GM12875 (cell line): Measurements from ENCODE around the gene COX5B.
"Not testable (repeated sequence)": the region's sequence is repeated elsewhere in the genome, so short reads cannot be mapped to it uniquely, and the experiment has no call there.

ENCODE experiments used
- H3K4me3 ChIP-seq: one replicate; pipeline ENCODE4 v1.5.1; 2011; ENCODE audit warnings: low read depth, low read length, control low read depth
- TF ChIP-seq, protein P1 (sequence below): IDR thresholded peaks from 2 replicates; pipeline ENCODE4 v1.5.1; 2011; ENCODE audit warnings: low read depth, mild to moderate bottlenecking, control low read depth, inconsistent platforms, low read length, moderate library complexity, borderline replicate concordance; ENCODE audit not compliant: insufficient read depth

COX5B gene, protein sequence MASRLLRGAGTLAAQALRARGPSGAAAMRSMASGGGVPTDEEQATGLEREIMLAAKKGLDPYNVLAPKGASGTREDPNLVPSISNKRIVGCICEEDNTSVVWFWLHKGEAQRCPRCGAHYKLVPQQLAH

DNA sequence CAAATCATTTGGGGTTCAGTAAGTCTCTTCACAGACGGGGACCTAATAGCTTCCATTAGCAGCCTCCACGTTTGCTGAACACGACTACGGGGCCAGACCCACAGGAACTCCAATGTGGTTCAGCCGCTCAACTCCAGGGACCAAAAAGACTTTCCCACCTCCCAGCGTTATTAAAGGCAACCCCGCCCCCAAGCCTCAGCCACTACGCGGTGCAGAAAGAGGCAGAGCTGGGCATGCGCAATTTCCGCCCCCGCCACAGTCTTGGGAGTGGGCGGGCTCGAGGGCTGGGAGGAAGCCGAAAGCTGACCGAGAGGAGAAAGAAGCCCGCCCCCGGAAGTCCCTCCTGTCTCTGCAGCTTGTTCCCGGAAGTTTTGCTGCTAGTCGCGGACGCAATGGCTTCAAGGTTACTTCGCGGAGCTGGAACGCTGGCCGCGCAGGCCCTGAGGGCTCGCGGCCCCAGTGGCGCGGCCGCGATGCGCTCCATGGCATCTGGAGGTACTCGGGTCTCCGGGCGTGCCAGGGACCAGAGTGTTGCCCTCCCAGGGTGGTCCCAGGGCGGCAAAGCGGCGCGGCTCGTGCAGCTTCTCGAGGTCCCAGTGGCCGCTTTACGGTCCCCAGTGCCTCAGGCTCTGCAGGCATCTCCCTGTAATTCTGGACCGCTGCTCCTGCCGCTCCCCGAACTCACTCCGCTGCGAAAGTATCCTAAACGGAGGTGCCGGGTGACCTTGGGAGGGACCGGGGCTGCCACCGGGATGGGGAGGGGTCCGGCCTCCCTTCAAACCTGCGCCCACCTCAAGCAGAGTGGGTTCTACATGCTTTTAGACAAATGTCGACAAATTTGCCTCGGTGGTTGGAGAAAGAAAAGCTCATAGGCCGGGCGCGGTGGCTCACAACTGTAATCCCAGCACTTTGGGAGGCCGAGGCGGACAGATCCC is at the start of gene COX5B:
TSS of gene COX5B (plus strand) at position 368 of the 935 bp plus-strand sequence. CDS start at position 393, 25 bp downstream.
- TF ChIP-seq, protein P1, sequence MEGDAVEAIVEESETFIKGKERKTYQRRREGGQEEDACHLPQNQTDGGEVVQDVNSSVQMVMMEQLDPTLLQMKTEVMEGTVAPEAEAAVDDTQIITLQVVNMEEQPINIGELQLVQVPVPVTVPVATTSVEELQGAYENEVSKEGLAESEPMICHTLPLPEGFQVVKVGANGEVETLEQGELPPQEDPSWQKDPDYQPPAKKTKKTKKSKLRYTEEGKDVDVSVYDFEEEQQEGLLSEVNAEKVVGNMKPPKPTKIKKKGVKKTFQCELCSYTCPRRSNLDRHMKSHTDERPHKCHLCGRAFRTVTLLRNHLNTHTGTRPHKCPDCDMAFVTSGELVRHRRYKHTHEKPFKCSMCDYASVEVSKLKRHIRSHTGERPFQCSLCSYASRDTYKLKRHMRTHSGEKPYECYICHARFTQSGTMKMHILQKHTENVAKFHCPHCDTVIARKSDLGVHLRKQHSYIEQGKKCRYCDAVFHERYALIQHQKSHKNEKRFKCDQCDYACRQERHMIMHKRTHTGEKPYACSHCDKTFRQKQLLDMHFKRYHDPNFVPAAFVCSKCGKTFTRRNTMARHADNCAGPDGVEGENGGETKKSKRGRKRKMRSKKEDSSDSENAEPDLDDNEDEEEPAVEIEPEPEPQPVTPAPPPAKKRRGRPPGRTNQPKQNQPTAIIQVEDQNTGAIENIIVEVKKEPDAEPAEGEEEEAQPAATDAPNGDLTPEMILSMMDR: no peak

DNA sequence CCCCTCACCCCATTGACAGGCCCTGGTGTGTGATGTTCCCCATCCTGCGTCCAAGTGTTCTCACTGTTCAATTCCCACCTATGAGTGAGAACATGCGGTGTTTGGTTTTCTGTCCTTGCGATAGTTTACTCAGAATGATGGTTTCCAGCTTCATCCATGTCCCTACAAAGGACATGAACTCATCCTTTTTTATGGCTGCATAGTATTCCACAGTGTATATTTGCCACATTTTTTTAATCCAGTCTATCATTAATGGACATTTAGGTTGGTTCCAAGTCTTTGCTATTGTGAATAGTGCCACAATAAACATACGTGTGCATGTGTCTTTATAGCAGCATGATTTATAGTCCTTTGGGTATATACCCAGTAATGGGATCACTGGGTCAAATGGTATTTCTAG is 49.7 kb upstream of the COX5B start:
- not testable (repeated sequence) for H3K4me3 ChIP-seq

More for the DNA sequence above, at the start of gene COX5B:
- peak within 1 kb of the TSS; percentile 92 for H3K4me3 ChIP-seq

DNA sequence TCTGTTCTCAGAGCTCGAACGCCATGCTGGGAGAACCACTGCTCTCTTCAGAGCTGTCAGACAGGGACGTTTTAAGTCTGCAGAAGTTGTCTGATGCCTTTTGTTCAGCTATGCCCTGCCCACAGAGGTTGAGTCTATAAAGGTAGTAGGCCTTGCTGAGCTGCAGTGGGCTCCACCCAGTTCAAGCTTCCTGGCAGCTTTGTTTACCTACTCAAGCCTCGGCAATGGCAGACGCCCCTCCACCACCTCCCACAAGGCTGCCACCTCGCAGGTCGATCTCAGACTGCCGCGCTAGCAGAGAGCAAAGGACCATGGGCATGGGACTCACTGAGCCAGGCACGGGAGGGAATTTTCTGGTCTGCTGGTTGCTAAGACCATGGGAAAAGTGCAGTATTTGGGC is 44.3 kb upstream of the COX5B start:
- not testable (repeated sequence) for H3K4me3 ChIP-seq

DNA sequence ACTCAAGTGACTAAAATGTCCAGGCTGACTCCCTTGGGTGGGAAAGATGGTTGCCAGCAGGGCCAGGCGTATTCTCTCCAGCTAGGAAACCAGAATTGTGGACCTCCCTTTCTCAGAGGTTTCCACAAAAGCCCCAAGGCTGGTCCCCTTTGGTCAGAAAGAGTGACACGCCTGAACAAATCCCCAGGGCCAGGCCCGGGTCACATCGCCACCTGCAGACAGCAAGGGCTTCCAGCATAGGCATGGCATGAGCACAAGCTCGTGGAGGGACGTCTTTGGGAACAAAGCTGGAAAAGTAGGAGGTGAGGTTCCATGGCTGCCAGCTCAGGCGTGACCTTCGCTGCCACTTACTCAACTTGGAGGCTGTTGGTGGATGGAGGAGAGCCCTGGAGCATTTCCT is 40.8 kb upstream of the COX5B start:
- H3K4me3 ChIP-seq: not testable (repeated sequence)

DNA sequence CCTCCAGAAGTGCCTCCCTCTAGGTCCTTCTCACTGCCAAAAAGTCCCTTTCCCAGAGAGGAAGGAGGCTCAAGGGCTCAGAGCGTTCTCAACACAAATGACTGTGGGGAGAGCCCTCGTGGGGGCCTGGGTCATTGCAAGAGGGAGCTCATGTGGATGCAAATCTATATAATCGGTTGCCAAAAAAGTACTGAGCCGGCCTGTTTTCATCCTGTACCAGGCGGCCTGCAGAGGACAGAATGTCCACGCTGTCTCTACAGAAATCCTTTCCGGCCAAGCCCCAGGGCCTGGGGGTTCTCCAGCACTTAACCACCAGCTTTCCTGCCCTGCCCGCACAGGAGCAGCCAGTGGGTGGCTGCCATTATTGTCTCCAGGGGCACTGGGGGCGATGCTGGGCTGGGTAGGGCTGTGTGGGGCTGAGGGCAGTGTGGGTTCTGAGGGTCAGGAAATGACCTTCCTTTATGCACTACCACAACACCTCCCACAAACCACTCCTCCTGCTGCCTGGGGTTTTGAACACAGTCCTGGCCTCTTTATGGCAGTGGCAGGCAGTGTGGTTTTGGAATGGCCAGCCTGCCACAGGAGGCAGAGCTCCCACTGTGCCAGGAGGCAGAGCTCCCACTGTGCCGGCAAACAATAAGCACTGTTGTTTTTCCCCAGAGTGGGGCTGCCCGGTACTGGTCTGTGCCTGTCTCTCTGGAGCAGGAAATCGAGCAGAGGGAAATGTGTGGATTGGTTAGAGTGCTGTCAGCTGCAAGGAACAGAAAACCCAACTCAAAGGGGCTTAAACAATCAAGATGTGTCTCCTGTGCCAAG is 40.1 kb upstream of the COX5B start:
- not testable (repeated sequence) for H3K4me3 ChIP-seq

DNA sequence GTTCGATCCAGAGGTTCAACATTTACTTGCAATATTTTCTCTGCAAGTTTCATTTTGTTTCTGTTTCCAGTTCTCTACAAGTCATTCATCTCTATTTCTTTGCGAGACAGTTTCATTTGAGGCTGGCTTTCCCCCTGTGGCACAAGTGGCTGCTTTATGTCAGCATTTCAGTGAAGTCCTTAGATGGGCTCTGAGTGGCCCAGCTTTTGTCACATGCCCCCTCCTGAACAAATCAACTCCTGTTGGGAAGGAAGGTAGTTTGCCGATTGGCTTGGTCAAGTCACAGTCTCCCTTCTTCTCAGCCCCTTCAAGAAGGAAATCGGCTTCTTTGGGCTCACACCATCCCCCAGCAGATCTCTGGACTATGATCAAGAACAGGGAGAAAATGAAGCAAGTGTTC is 37.1 kb upstream of the COX5B start:
- not testable (repeated sequence) for H3K4me3 ChIP-seq

DNA sequence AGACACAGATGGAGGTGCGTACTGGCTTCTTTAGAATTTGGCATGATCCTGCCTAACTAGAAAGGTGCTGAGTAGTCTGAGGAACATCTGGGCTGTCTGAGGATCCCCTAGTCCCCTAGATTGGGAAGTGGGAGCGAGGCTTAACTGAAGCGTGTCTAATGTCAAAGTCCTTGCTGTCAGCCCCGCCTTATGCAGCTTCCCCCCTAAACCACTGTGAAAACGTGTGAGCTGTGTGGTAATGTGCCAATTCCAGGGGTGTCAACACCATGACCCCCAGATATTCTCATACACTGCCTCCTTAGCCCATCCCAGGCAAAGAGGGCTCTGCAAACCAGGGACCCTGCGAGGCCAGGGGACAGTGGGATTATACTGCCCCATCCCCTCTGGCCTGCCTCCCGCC is 34.0 kb upstream of the COX5B start:
- H3K4me3 ChIP-seq: not testable (repeated sequence)

DNA sequence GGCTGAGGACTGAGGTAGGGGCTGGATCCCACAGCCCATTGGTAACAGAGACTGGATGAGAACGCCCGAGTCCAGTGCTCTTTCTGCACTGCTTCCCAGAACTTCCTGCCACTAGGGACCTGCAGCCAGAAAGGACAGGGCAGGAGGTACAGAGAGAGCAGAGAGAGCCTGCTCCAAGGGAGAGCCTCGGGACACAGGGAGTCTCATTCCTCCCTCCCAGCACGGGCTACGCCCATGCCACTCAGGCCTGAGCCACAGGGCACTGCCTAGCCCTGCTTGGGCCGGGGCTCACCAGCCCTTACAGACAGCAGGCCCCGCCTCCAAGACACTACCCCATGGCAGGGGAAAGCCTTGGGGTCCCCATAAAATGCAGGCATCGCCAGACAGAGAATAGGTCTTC is 30.1 kb upstream of the COX5B start:
- H3K4me3 ChIP-seq: not testable (repeated sequence)

DNA sequence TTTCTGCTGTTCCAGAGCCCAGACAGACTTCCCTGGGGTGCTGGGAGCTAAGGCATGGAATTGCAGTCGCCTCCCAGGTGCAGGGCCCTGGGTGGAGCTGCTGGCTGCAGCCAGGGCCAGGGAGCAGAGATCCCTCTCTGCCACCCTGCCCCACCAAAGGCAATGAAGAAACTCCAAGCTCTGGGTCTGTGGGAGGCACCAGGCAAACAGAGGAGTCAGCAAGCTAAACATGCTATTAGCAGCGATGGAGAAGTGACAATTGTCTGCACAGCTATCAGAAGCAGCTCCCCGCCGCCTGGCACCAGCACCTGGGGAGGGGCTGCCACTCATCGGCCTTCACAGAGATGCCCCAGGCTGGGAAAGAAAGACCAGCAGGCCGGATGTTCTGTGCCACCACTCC is 28.0 kb upstream of the COX5B start:
- TF ChIP-seq, protein P1: no peak
- H3K4me3 ChIP-seq: no peak overlapping the region

DNA sequence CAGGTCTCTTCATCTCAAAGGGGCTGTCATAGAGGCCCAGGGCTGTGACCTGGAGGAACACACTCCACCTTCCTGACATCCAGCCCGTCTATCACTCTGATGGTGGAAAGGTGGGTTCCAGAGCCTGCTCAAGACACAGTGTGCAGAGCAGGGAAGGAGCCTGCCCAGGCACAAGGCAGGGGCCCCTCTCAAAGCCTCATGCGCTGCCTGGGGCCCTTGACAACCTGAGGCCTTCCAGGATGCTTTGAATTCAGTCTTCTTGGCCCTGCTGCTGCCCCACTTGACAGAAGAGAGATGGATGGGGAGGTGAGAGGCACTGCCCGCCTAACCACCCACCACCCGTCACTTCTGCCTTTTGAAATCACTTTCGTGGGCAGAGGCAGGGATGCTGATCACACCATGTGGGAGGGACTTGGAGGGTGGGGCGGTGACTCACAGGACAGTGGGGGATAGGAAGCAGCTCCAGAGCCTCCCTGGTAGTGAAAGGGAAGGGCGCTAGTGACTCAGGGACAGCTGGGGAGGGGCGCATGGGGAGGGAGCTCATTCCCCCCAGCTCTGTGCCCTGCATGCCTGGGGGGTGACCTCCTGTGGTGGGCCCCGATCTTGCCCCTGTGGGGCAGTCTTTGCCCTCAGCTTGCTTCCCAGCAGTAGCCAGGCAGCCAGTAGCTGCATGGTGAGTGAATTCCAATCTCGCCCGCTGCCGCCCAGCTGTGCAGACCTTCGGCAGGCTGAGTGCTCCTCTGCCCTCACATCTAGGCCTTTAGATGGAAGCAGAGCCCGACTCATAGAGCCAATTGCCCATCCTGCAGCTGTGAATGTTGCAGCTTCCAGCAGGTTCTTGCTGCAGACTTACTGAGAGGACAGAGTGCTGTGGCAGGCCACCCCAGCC is 26.7 kb upstream of the COX5B start:
- not testable (repeated sequence) for H3K4me3 ChIP-seq

DNA sequence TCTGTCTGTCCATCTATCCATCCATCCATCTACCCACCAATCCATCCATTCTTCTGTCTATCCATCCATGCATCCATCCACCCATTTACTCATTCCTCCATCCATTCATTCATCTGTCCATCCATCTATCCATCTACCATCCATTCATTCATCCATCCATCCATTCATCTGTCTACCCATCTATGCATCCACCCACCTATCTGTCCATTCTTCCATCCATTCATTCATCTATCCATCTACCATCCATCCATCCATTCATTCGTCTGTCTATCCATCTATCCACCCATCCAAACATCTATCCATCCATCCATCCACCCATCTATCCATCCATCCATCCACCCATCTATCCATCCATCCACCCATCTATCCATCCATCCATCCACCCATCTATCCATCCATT is 25.4 kb upstream of the COX5B start:
- not testable (repeated sequence) for H3K4me3 ChIP-seq

DNA sequence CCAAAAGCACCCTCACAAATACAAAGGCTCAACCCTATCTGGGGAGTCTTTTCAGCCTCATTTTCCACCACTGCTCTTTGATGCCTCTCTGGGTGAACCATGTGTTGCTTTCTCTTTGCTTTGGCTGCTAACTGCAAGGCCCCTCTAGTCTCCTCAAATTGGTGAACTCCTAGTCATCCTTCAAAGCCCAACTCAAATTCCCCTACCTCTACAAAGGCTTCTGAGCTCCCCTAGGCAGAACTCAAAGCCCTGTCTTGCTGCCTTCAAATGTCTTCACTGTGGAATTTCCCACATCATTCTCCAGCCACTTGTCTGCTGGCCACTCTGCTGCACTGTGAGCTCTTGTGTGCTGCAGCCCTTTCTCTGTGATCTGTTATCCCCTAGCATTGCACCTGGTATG is 22.9 kb upstream of the COX5B start:
- H3K4me3 ChIP-seq: not testable (repeated sequence)

DNA sequence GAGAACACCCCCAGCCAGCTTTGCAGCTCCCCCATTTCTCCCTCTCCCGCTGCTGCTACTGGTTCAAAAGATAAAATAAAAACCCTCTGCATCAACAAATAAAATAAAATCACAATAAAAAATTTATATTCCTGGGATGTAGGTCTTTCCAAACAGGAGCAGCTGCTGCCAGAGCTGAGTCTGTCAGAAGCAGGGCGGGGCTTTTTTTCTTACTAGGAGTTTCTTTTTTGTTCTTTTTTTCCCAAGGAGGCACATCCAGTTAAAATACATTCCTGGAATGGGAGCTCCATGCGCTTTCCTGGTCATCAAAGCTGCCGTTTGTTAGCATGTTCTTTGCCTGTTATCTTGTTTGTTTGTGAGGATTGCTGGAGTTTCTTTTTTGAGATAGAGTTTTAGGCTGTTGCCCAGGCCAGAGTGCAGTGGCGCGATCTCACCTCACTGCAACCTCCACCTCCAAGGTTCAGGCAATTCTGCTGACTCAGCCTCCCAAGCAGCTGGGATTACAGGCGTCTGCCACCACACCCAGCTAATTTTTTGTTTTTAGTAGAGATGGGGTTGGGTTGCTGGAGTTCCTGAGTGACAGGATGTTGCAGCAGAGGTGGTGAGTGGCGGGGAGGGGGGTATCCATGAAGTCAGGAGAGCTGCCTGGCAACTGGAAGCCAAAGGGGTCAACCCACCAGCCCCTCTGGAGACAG is 20.4 kb upstream of the COX5B start:
- not testable (repeated sequence) for H3K4me3 ChIP-seq

DNA sequence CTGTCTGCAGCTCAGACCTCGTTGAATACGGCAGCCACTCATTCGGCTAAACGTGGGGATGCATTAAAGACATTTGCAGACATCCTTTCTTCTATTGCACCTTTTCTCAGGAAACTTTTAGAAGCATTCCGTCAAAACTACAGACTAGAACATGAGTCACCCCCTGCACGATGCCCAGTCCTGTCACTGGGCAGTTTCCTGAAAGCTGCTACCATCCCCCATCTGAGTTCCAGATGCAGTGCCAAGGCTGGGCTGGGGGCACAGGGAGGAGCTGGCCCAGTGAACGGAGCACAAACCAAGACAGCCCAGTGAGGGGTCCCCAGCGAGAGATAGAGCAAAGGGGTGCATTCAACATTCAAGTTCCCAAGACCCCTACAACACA is 19.8 kb upstream of the COX5B start:
- H3K4me3 ChIP-seq: not testable (repeated sequence)
